ENCODE measurements around the gene FAM135A. TPM values are rescaled to one million over a fixed set of nuclear protein-coding genes. Genes with fewer than 3 reads are reported as not detected.
"Not testable (repeated sequence)": the region's sequence is repeated elsewhere in the genome, so short reads cannot be mapped to it uniquely, and the experiment has no call there.

Gene FAM135A
- total and polyA plus RNA-seq, 12 donors, result 4.8 to 18.0 (median 12.8) TPM

DNA sequence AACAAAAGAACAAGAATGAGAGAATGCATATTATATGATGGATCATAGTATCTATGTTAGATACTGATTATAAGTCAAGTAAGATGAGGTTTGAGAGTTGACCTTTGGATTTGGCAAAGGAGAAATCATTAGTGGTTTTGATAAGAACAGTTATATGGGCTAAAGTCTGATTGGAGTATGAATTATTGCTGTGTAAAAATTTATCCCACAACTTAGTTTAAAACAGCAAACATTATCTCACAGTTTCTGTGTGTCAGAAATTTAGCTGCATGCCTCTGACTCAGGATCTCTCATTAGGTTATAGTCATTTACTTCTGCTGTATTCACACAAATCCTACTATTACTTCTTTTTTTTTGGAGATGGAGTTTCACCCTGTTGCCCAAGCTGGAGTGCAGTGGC, 56.7 kb downstream of the FAM135A start:
- no peaks in the 10 kb centered on the region for H3K4me1 ChIP-seq
- intact Hi-C loops (cut with DNase I), result no loop called here
- no peak overlapping the region for H3K27ac ChIP-seq
- H3K9me3 ChIP-seq, result no peaks in the 10 kb centered on the region
- DNase-seq (no peak), ATAC-seq (no peak)
- TF ChIP-seq, protein P1, sequence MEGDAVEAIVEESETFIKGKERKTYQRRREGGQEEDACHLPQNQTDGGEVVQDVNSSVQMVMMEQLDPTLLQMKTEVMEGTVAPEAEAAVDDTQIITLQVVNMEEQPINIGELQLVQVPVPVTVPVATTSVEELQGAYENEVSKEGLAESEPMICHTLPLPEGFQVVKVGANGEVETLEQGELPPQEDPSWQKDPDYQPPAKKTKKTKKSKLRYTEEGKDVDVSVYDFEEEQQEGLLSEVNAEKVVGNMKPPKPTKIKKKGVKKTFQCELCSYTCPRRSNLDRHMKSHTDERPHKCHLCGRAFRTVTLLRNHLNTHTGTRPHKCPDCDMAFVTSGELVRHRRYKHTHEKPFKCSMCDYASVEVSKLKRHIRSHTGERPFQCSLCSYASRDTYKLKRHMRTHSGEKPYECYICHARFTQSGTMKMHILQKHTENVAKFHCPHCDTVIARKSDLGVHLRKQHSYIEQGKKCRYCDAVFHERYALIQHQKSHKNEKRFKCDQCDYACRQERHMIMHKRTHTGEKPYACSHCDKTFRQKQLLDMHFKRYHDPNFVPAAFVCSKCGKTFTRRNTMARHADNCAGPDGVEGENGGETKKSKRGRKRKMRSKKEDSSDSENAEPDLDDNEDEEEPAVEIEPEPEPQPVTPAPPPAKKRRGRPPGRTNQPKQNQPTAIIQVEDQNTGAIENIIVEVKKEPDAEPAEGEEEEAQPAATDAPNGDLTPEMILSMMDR (IDR thresholded peaks at IDR 0.05), result no peak
- H3K36me3 ChIP-seq, result peaks cover 0 to 35% (median 11%) of the 10 kb centered on the region in 9 donors
- no peak overlapping the region for H3K4me3 ChIP-seq
- H3K27me3 ChIP-seq, result no peaks in the 10 kb centered on the region

DNA sequence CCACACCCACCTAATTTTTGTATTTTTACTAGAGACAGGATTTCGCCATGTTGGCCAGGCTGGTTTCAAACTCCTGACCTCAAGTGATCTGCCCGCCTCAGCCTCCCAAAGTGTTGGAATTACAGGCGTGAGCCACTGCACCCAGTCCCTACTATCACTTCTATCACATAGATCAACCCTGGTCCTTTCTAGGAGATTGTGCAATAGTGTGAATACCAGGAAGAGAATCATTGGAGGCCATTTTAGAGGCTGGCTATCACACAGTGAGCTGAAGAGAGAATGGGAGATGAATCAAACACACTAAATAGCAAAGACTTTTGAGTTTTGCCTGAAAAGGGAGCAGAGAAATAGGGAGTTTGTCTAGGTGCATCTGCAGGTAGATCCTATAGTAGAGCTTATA, 57.2 kb downstream of the FAM135A start:
- ATAC-seq, result not testable (repeated sequence)

DNA sequence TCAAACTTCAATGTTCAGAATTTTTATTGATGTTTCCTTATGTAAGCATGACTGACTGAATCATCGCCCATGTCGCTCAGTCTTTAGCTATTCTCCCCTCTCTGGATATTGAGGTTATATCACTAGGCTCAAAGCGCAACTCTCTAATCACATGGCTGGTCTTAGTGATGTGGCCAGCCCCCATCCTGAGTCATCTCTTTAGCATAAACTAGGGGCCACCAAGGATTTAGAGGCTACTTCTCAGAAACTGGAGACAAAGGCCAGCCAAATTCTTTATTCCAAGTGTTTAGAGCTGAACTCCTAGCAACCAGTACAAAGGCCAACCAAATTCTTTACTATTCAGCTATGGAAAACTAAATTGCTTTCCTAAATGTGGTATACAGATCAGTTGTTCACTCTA, 61.4 kb downstream of the FAM135A start:
- DNase-seq, result no peak
- TF ChIP-seq, protein P1 (IDR thresholded peaks at IDR 0.05), result no peak
- Histone ChIP-seq H3K27ac (no peak overlapping the region), H3K4me1 (peaks cover 0 to 4% (median 0%) of the 10 kb centered on the region in 9 donors), H3K27me3 (no peaks in the 10 kb centered on the region), H3K4me3 (no peak overlapping the region), H3K9me3 (peaks cover 0 to 3% (median 0%) of the 10 kb centered on the region in 11 donors), H3K36me3 (peaks cover 0 to 71% (median 26%) of the 10 kb centered on the region in 9 donors)
- 97 to 99% methylated on average over 3 of the region's 3 CpGs for WGBS, 2 donors
- intact Hi-C loops (cut with DNase I), result no loop called here
- ATAC-seq, result no peak

More for the DNA sequence above, 57.2 kb downstream of the FAM135A start:
- intact Hi-C loops (cut with DNase I); H3K27ac ChIP-seq; H3K9me3 ChIP-seq; H3K27me3 ChIP-seq; H3K4me1 ChIP-seq; DNase-seq; H3K4me3 ChIP-seq: not testable (repeated sequence)
- H3K36me3 ChIP-seq, result peaks cover 0 to 36% (median 11%) of the 10 kb centered on the region in 9 donors
- 98 to 99% methylated on average over 3 of the region's 3 CpGs for WGBS, 2 donors

DNA sequence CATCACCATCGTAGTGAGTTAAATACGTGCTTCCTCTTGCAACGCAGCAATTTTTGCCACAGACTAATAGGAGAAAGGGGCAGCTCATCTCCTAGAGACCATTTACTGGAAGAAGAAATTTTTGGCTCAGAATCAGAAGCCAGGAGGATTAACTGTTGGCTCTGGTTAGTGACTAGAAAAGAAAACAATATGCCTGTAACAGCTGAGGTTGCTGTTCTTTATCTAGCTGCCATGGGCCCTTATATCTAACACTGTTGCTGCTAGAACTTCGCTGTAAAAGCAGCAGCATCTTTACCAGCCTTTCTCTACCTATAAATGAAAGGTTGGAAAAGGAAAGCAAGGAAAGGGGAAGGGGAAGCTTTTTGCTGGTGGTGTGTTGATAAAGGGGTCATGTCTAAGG, 65.9 kb downstream of the FAM135A start:
- Histone ChIP-seq H3K27me3 (no peaks in the 10 kb centered on the region), H3K27ac (no peak overlapping the region), H3K9me3 (peaks cover 0 to 3% (median 0%) of the 10 kb centered on the region in 11 donors), H3K4me1 (peaks cover 0 to 4% (median 0%) of the 10 kb centered on the region in 9 donors), H3K36me3 (peaks cover 0 to 86% (median 21%) of the 10 kb centered on the region in 9 donors), H3K4me3 (no peak overlapping the region)
- ATAC-seq (no peak), DNase-seq (no peak)
- WGBS, 2 donors, result 60 to 68% methylated on average over 4 of the region's 4 CpGs
- intact Hi-C loops (cut with DNase I), result no loop called here
- TF ChIP-seq, protein P1 (IDR thresholded peaks at IDR 0.05), result no peak

DNA sequence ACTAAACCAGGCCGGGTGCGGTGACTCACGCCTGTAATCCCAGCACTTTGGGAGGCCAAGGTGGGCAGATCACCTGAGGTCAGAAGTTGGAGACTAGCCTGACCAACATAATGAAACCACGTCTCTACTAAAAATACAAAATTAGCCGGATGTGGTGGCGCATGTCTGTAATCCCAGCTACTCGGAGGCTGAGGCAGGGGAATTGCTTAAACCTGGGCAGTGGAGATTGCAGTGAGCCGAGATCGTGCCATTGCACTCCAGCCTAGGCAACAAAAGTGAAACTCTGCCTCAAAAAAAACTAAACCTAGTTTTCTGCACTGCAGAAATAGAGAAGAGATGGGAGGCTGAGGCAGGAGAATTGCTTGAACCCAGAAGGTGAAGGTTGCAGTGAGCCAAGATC, 73.3 kb downstream of the FAM135A start:
- H3K4me3 ChIP-seq; H3K27me3 ChIP-seq; H3K9me3 ChIP-seq; H3K4me1 ChIP-seq; DNase-seq; intact Hi-C loops (cut with DNase I); H3K27ac ChIP-seq; ATAC-seq: not testable (repeated sequence)
- 94 to 98% methylated on average over 9 of the region's 9 CpGs for WGBS, 2 donors
- peaks cover 0 to 52% (median 0%) of the 10 kb centered on the region in 9 donors for H3K36me3 ChIP-seq
